SK-N-SH treated with all-trans-retinoic acid at 6 μM for 48 hours (cell line): ENCODE data around the gene CYP27C1.
"Not testable (repeated sequence)": the region's sequence is repeated elsewhere in the genome, so short reads cannot be mapped to it uniquely, and the experiment has no call there.

ENCODE experiments used
- ATAC-seq: fragments of 200-7000 bp; cut with Tn5 transposase; 3 replicates; pipeline ENCODE4 v1.9.1; 2020; ENCODE audit warnings: mild to moderate bottlenecking, moderate library complexity
- ARNTL ChIP-seq: fragments of 450-650 bp; formaldehyde crosslinking; IDR thresholded peaks from 2 replicates; pipeline ENCODE4 v1.5.0; 2020; ENCODE audit warnings: low read depth, mild to moderate bottlenecking, moderate library complexity, borderline replicate concordance
- BACH2 ChIP-seq: fragments of 250-450 bp; sonication (Bioruptor Pico); IDR thresholded peaks from 2 replicates; pipeline ENCODE4 v1.9.0; 2021; ENCODE audit warnings: mild to moderate bottlenecking, borderline replicate concordance
- CREB5 ChIP-seq: fragments of 250-450 bp; sonication (Bioruptor Pico); IDR thresholded peaks from 2 replicates; pipeline ENCODE4 v1.5.1; 2020; ENCODE audit warnings: low read depth, mild to moderate bottlenecking, moderate library complexity
- CSRNP3 ChIP-seq: fragments of 250-450 bp; sonication (Bioruptor Pico); IDR thresholded peaks from 2 replicates; pipeline ENCODE4 v1.5.1; 2021; ENCODE audit warnings: mild to moderate bottlenecking, moderate library complexity
- GLIS3 ChIP-seq: fragments of 250-450 bp; sonication (Bioruptor Pico); IDR thresholded peaks from 2 replicates; pipeline ENCODE4 v1.5.0; 2020; ENCODE audit warnings: mild to moderate bottlenecking, moderate library complexity
- ISL1 ChIP-seq: fragments of 250-450 bp; sonication (Bioruptor Pico); IDR thresholded peaks from 2 replicates; pipeline ENCODE4 v2.1.2; 2022; ENCODE audit warnings: mild to moderate bottlenecking, moderate library complexity
- OSR1 ChIP-seq: fragments of 250-450 bp; sonication (Bioruptor Pico); IDR thresholded peaks from 2 replicates; pipeline ENCODE4 v1.8.0; 2022; ENCODE audit warnings: moderate library complexity, mild to moderate bottlenecking, inconsistent platforms
- PATZ1 ChIP-seq: fragments of 250-450 bp; sonication (Bioruptor Pico); IDR thresholded peaks from 2 replicates; pipeline ENCODE4 v1.8.0; 2020; ENCODE audit warnings: mild to moderate bottlenecking, moderate library complexity, borderline replicate concordance
- POU6F1 ChIP-seq: fragments of 250-450 bp; sonication (Bioruptor Pico); IDR thresholded peaks from 2 replicates; pipeline ENCODE4 v1.8.0; 2021; ENCODE audit warnings: low read depth, mild to moderate bottlenecking, moderate library complexity, borderline replicate concordance
- PPARA ChIP-seq: fragments of 250-450 bp; sonication (Bioruptor Pico); IDR thresholded peaks from 2 replicates; pipeline ENCODE4 v1.5.0; 2020; ENCODE audit warnings: mild to moderate bottlenecking, borderline replicate concordance
- RARB ChIP-seq: fragments of 250-450 bp; sonication (Bioruptor Pico); IDR thresholded peaks from 2 replicates; pipeline ENCODE4 v1.8.0; 2021; ENCODE audit warnings: mild to moderate bottlenecking, moderate library complexity
- SNAI2 ChIP-seq: fragments of 250-450 bp; sonication (Bioruptor Pico); IDR thresholded peaks from 2 replicates; pipeline ENCODE4 v1.5.0; 2020; ENCODE audit warnings: mild to moderate bottlenecking, moderate library complexity
- TCF4 ChIP-seq: fragments of 250-450 bp; sonication (Bioruptor Pico); IDR thresholded peaks from 2 replicates; pipeline ENCODE4 v1.8.0; 2021; ENCODE audit warnings: mild to moderate bottlenecking, moderate library complexity, borderline replicate concordance
- TOX ChIP-seq: fragments of 250-450 bp; sonication (Bioruptor Pico); IDR thresholded peaks from 2 replicates; pipeline ENCODE4 v1.8.0; 2021; ENCODE audit warnings: mild to moderate bottlenecking, moderate library complexity, borderline replicate concordance
- TSHZ2 ChIP-seq: fragments of 250-450 bp; sonication (Bioruptor Pico); IDR thresholded peaks from 2 replicates; pipeline ENCODE4 v1.5.0; 2020; ENCODE audit warnings: mild to moderate bottlenecking, moderate library complexity
- ZC3H10 ChIP-seq: fragments of 250-450 bp; sonication (Bioruptor Pico); IDR thresholded peaks from 2 replicates; pipeline ENCODE4 v1.5.1; 2021; ENCODE audit warnings: mild to moderate bottlenecking, moderate library complexity
- ZFP30 ChIP-seq: fragments of 450-650 bp; formaldehyde crosslinking; IDR thresholded peaks from 2 replicates; pipeline ENCODE4 v1.5.0; 2022; ENCODE audit warnings: mild to moderate bottlenecking, moderate library complexity
- ZNF565 ChIP-seq: fragments of 450-650 bp; formaldehyde crosslinking; conservative IDR thresholded peaks from 2 replicates; pipeline ENCODE4 v1.5.0; 2020; ENCODE audit warnings: low read depth, mild to moderate bottlenecking, moderate library complexity
- ZNF70 ChIP-seq: fragments of 450-650 bp; formaldehyde crosslinking; IDR thresholded peaks from 2 replicates; pipeline ENCODE4 v1.5.0; 2020; ENCODE audit warnings: mild to moderate bottlenecking, moderate library complexity
- ZNF8 ChIP-seq: fragments of 450-650 bp; formaldehyde crosslinking; IDR thresholded peaks from 2 replicates; pipeline ENCODE4 v1.5.0; 2020; ENCODE audit warnings: mild to moderate bottlenecking, moderate library complexity

CYP27C1 gene

GRCh38 chr2:127166231-127166860 is 53.8 kb downstream of the CYP27C1 start:
- no peak for TF ChIP-seq ARNTL (CRISPR knock-in tag)
- no peak for TF ChIP-seq TCF4
- no peak for TF ChIP-seq PATZ1
- no peak for TF ChIP-seq BACH2
- TF ChIP-seq TOX = no peak
- TF ChIP-seq CSRNP3 = no peak
- no peak for TF ChIP-seq ZC3H10 (CRISPR knock-in tag)
- no peak for TF ChIP-seq RARB (CRISPR knock-in tag)
- TF ChIP-seq OSR1 (CRISPR knock-in tag) = no peak
- no peak for TF ChIP-seq PPARA
- TF ChIP-seq ZNF565 = no peak
- no peak for TF ChIP-seq ZFP30 (CRISPR knock-in tag)
- no peak for TF ChIP-seq SNAI2 (CRISPR knock-in tag)
- TF ChIP-seq ISL1 (CRISPR knock-in tag) = no peak
- TF ChIP-seq TSHZ2 = no peak
- no peak for TF ChIP-seq POU6F1 (CRISPR knock-in tag)
- TF ChIP-seq ZNF70 (CRISPR knock-in tag) = no peak
- TF ChIP-seq, all 23 proteins: peak for 0
- no peak for ATAC-seq

GRCh38 chr2:127165539-127165935 is 54.6 kb downstream of the CYP27C1 start:
- TF ChIP-seq ZNF8 (CRISPR knock-in tag) = no peak
- ATAC-seq = no peak

GRCh38 chr2:127164761-127165538 is 55.1 kb downstream of the CYP27C1 start:
- no peak for TF ChIP-seq CREB5 (CRISPR knock-in tag)
- ATAC-seq = no peak

GRCh38 chr2:127163921-127164320 is 56.2 kb downstream of the CYP27C1 start:
- no peak for TF ChIP-seq ARNTL (CRISPR knock-in tag)
- TF ChIP-seq PPARA = no peak
- no peak for TF ChIP-seq ZFP30 (CRISPR knock-in tag)
- TF ChIP-seq SNAI2 (CRISPR knock-in tag) = no peak
- no peak for TF ChIP-seq PATZ1
- TF ChIP-seq GLIS3 (CRISPR knock-in tag) = no peak
- no peak for TF ChIP-seq BACH2
- TF ChIP-seq RARB (CRISPR knock-in tag) = no peak
- TF ChIP-seq CSRNP3 = no peak
- no peak for TF ChIP-seq OSR1 (CRISPR knock-in tag)

GRCh38 chr2:127163090-127163406 is 57.1 kb downstream of the CYP27C1 start:
- not testable (repeated sequence) for ATAC-seq

More at GRCh38 chr2:127163921-127164320, 56.2 kb downstream of the CYP27C1 start:
- ATAC-seq = no peak
